Uterus (tissue), 4 donors: Measurements from ENCODE around the gene IL1R1. TPM values are rescaled to one million over a fixed set of nuclear protein-coding genes. Genes with fewer than 3 reads are reported as not detected.

ENCODE experiments used
- DNase-seq, 2 donors: peaks; one replicate each; pipeline ENCODE4 v3.0.0-alpha.2; 2019 to 2020
- H3K27ac ChIP-seq, 2 donors: fragments of 200-600 bp; sonication (generic); 1 replicate in 1 of 2; 2 replicates in 1 of 2; pipeline ENCODE4 v1.5.1; 2016 to 2018
- H3K27me3 ChIP-seq, 2 donors: fragments of 200-600 bp; sonication (generic); one replicate each; pipeline ENCODE4 v1.5.1; 2018 to 2019; ENCODE audit warnings: control low read depth in 1 of 2
- H3K36me3 ChIP-seq, 2 donors: fragments of 200-600 bp; sonication (generic); one replicate each; pipeline ENCODE4 v1.5.1; 2019; ENCODE audit warnings: control low read depth in 1 of 2
- H3K4me1 ChIP-seq, 2 donors: fragments of 200-600 bp; sonication (generic); one replicate each; pipeline ENCODE4 v1.5.1; 2018 to 2019; ENCODE audit warnings: control low read depth in 1 of 2
- H3K4me3 ChIP-seq, 2 donors: fragments of 200-600 bp; sonication (generic); 1 replicate in 1 of 2; 2 replicates in 1 of 2; pipeline ENCODE4 v1.5.1; 2018 to 2019; ENCODE audit warnings: mild to moderate bottlenecking in 1 of 2
- H3K9me3 ChIP-seq, 2 donors: fragments of 200-600 bp; sonication (generic); one replicate each; pipeline ENCODE4 v1.5.1; 2019; ENCODE audit warnings: control low read depth in 1 of 2
- POLR2A ChIP-seq, 2 donors: fragments of 450-650 bp; IDR thresholded peaks; one replicate each; pipeline ENCODE4 v1.6.1; 2016; ENCODE audit warnings: antibody characterized with exemption in 2 of 2, mild to moderate bottlenecking in 1 of 2, moderate library complexity in 1 of 2
- intact Hi-C: fragments of 100-400 bp; cut with DNase I; formaldehyde crosslinking; loops from one replicate; pipeline ENCODE4 v1.15.1; 2023; ENCODE audit warnings: low total_unique reads
- total RNA-seq, 4 donors: library from RNA; depleted of rRNA in 3 of 4; stranded (reverse); fragments of >200 nt in 3 of 4; gene quantifications; one replicate each; pipeline versions ENCODE4 v1.1.0 to v1.2.4, GENCODE V29; 2014 to 2023
- TF ChIP-seq, protein P1 (sequence below), 4 experiments: fragments of 200-600 bp in 2 of 4; fragments of 450-650 bp in 2 of 4; sonication (generic) in 2 of 4; IDR thresholded peaks; one replicate each; pipeline ENCODE4 v1.5.1; 2016 to 2019; ENCODE audit warnings: antibody characterized with exemption in 4 of 4, mild to moderate bottlenecking in 2 of 4, moderate library complexity in 1 of 4
- donor health status: DM: yes; HTN: yes; CAD: no.

The IL1R1 gene
- total RNA-seq, 4 donors from 2014 or later, result 43.8 to 94.9 (median 70.1) TPM

GRCh38 chr2:102180687-102180999 lies 38.1 kb downstream of the IL1R1 start:
- Histone ChIP-seq H3K4me1 (no peaks in the 10 kb centered on the region), H3K9me3 (no peaks in the 10 kb centered on the region), H3K27me3 (no peaks in the 10 kb centered on the region), H3K4me3 (no peak overlapping the region), H3K27ac (no peak overlapping the region), H3K36me3 (no peaks in the 10 kb centered on the region)
- intact Hi-C loops, result no loop called here
- DNase-seq, result no peak
- TF ChIP-seq, protein P1, sequence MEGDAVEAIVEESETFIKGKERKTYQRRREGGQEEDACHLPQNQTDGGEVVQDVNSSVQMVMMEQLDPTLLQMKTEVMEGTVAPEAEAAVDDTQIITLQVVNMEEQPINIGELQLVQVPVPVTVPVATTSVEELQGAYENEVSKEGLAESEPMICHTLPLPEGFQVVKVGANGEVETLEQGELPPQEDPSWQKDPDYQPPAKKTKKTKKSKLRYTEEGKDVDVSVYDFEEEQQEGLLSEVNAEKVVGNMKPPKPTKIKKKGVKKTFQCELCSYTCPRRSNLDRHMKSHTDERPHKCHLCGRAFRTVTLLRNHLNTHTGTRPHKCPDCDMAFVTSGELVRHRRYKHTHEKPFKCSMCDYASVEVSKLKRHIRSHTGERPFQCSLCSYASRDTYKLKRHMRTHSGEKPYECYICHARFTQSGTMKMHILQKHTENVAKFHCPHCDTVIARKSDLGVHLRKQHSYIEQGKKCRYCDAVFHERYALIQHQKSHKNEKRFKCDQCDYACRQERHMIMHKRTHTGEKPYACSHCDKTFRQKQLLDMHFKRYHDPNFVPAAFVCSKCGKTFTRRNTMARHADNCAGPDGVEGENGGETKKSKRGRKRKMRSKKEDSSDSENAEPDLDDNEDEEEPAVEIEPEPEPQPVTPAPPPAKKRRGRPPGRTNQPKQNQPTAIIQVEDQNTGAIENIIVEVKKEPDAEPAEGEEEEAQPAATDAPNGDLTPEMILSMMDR (IDR thresholded peaks at IDR 0.05), result no peak
- TF ChIP-seq POLR2A (IDR thresholded peaks at IDR 0.05), result no peak

DNA sequence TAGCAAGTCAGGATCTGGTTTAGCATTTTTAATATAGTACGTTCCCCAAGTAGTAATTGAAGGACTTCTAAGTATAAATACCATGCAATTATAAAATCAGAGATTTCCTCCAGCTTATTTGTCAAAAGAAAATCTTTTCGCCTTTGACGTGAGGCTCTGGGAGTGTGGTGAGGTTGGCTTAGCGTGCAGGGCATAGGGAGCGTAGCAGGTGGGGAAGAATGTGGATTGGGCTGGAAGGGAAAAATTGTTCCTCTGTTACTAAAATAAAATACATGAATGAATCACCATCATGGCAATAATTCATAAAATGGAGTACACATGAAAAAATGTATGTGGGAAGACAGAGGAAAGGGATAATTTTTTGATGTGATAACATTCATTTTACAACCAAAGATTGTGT lies 38.8 kb downstream of the IL1R1 start:
- H3K9me3 ChIP-seq, result no peaks in the 10 kb centered on the region
- H3K36me3 ChIP-seq, result no peaks in the 10 kb centered on the region
- intact Hi-C loops, result no loop called here
- no peak overlapping the region for H3K4me3 ChIP-seq
- TF ChIP-seq POLR2A (IDR thresholded peaks at IDR 0.05), result no peak
- TF ChIP-seq, protein P1 (IDR thresholded peaks at IDR 0.05), result no peak
- no peaks in the 10 kb centered on the region for H3K27me3 ChIP-seq
- H3K4me1 ChIP-seq, result no peaks in the 10 kb centered on the region
- H3K27ac ChIP-seq, result no peak overlapping the region
- no peak for DNase-seq

GRCh38 chr2:102181919-102182635 lies 39.5 kb downstream of the IL1R1 start:
- H3K4me3 ChIP-seq, result no peak overlapping the region
- no peaks in the 10 kb centered on the region for H3K9me3 ChIP-seq
- no peaks in the 10 kb centered on the region for H3K36me3 ChIP-seq
- TF ChIP-seq, protein P1 (IDR thresholded peaks at IDR 0.05), result no peak
- TF ChIP-seq POLR2A (IDR thresholded peaks at IDR 0.05), result no peak
- no peak for DNase-seq
- intact Hi-C loops, result no loop called here
- no peaks in the 10 kb centered on the region for H3K27me3 ChIP-seq
- peaks cover 0 to 1% of the 10 kb centered on the region in 2 donors for H3K4me1 ChIP-seq
- no peak overlapping the region for H3K27ac ChIP-seq

DNA sequence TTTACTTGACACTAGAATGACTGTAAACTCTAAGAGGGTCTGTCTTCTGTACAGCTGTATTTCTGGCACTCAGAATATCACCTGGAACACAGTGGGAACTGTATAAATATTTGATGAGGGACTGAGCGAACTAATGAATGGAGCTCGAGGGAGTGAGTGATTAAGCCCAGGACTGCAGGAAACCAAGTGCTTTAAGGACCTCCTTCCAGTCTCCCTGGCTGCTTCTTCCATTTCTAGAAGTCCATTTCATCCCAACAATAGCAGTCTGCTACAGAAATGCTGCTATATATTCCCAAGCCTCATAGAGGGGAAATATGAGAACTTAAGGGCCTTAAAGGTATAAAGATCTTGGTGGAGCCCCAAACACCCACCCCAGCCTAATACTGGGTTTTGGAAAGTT lies 41.5 kb downstream of the IL1R1 start:
- no peaks in the 10 kb centered on the region for H3K27me3 ChIP-seq
- intact Hi-C loops, result no loop called here
- peaks cover 0 to 4% of the 10 kb centered on the region in 2 donors for H3K4me1 ChIP-seq
- H3K36me3 ChIP-seq, result no peaks in the 10 kb centered on the region
- H3K27ac ChIP-seq, result no peak overlapping the region
- no peaks in the 10 kb centered on the region for H3K9me3 ChIP-seq
- TF ChIP-seq, protein P1 (IDR thresholded peaks at IDR 0.05), result no peak
- no peak for TF ChIP-seq POLR2A (IDR thresholded peaks at IDR 0.05)
- no peak for DNase-seq
- no peak overlapping the region for H3K4me3 ChIP-seq

DNA sequence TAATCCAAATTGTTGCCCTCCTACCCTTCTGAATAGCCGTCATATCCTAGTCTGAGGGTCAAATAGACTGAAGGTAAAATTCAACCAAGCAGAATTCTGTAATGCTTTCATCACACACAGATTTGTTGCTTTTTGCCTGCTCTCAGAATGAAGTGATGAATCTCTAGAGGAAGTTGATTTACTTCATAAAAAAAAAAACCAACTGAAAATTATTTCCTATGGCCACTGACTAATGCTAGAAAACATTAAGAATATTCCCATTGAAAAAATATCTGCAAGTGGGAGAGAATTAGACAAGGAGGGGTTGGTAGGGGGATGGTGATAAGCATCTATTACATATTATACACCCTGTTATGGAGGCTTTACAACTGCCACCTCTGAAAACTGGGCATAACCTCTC lies 42.0 kb downstream of the IL1R1 start:
- no peak overlapping the region for H3K4me3 ChIP-seq
- no peaks in the 10 kb centered on the region for H3K36me3 ChIP-seq
- TF ChIP-seq, protein P1 (IDR thresholded peaks at IDR 0.05), result no peak
- DNase-seq, result no peak
- intact Hi-C loops, result no loop called here
- H3K27ac ChIP-seq, result no peak overlapping the region
- peaks cover 0 to 4% of the 10 kb centered on the region in 2 donors for H3K4me1 ChIP-seq
- H3K9me3 ChIP-seq, result no peaks in the 10 kb centered on the region
- no peaks in the 10 kb centered on the region for H3K27me3 ChIP-seq
